Fibroblast of lung (primary cell): ENCODE measurements around the gene LMAN2.

Source experiments
- CTCF ChIP-seq, 2 donors: IDR thresholded peaks in 1 of 2; conservative IDR thresholded peaks in 1 of 2; 1 replicate in 1 of 2; 2 replicates in 1 of 2; pipeline ENCODE4 v1.5.1; 2011 to 2012; ENCODE audit warnings: low read length in 2 of 2, control low read depth in 1 of 2, inconsistent platforms in 1 of 2, low read depth in 1 of 2, mild to moderate bottlenecking in 1 of 2
- EZH2 ChIP-seq: IDR thresholded peaks from 2 replicates; pipeline ENCODE4 v1.5.1; 2012; ENCODE audit warnings: low read length, control low read depth, mild to moderate bottlenecking; ENCODE audit errors: missing control alignments

- TF ChIP-seq EZH2 (no peak), CTCF (conservative IDR thresholded peaks at IDR 0.05 in 1 of 2, IDR thresholded peaks at IDR 0.05 in 1 of 2; ENCODE audit: low read depth in 1 of 2, low read length in 2 of 2) (no peak)
Observed at GRCh38 chr5:177396807-177397206, 45.3 kb upstream of the LMAN2 start.
